ENCODE results near the gene ACOX3.

GRCh38 chr4:8392591-8393190, 47.8 kb downstream of the ACOX3 start:
- TF ChIP-seq CTCF (conservative IDR thresholded peaks at IDR 0.05; ENCODE audit: low read length) (no peak), EZH2phosphoT487 (IDR thresholded peaks at IDR 0.05; ENCODE audit: borderline replicate concordance) (no peak)
